ENCODE data around the gene MAP3K19. TPM values are rescaled to one million over a fixed set of nuclear protein-coding genes. Genes with fewer than 3 reads are reported as not detected.

Gene MAP3K19
- total RNA-seq, 1 donor from 2014 or later, result not detected

DNA sequence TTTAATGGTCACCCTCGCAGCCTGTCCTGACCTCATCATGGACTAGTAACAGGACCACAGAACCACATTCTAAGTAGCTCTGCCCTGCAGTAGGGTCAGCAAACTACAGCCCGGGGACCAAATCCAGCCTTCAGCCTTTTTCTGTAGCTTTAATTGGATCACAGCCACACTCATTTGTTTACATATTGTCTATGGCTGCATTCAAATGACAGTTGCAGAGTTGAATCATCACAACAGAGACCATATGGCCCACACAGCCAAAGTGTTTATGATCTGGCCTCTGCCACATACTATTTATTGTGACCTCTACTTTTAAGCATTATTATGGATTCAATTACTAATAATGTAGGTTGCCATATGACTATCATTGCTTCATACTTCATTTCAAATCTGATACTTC, 47.7 kb downstream of the MAP3K19 start:
- Histone ChIP-seq H3K9me3 (no peaks in the 10 kb centered on the region), H3K4me1 (no peaks in the 10 kb centered on the region), H3K36me3 (no peaks in the 10 kb centered on the region), H3K27ac (no peak overlapping the region), H3K4me3 (no peak overlapping the region), H3K27me3 (no peaks in the 10 kb centered on the region)
- TF ChIP-seq POLR2A (IDR thresholded peaks at IDR 0.05), result no peak
- no peak for TF ChIP-seq CTCF (IDR thresholded peaks at IDR 0.05)
- TF ChIP-seq POLR2AphosphoS5 (IDR thresholded peaks at IDR 0.05; ENCODE audit: insufficient read depth in 1 of 2, low read depth in 1 of 2), result no peak
- DNase-seq (ENCODE audit: extremely low spot score in 2 of 2), result no peak
- intact Hi-C loops (cut with DNase I), result no loop called here

- TF ChIP-seq CTCF (IDR thresholded peaks at IDR 0.05) (peak in 2 of 3 experiments; percentile 9 to 30), POLR2AphosphoS5 (IDR thresholded peaks at IDR 0.05; ENCODE audit: insufficient read depth in 1 of 2, low read depth in 1 of 2) (no peak)
- intact Hi-C loops (cut with DNase I), result no loop called here
- Histone ChIP-seq H3K36me3 (no peaks in the 10 kb centered on the region), H3K9me3 (no peaks in the 10 kb centered on the region), H3K27me3 (no peaks in the 10 kb centered on the region), H3K4me1 (no peaks in the 10 kb centered on the region), H3K27ac (no peak overlapping the region), H3K4me3 (no peak overlapping the region)
- DNase-seq (ENCODE audit: extremely low spot score in 2 of 2), result no peak
These were observed 58.1 kb downstream of the MAP3K19 start for GRCh38 chr2:134988994-134989605.

DNA sequence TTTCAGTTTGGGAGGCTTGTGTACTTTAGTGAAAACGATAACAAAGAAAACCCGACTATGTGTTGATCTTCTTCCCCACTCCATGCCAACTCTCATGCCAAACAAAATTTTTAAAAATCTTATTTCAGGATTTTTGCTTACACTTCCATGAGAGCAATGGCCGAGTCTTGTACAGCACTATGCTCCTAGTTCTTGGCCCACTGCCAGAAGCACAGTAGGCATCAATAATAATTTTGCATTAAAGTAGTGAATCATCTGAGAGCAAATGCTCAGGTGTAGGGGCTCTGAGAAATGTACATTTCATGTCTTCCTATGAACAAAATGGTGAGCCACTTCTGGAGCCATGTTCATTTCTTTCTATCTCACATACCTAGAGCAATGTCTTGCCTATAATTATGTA, 62.2 kb downstream of the MAP3K19 start:
- TF ChIP-seq POLR2A (IDR thresholded peaks at IDR 0.05), result no peak
- TF ChIP-seq CTCF (IDR thresholded peaks at IDR 0.05), result no peak
- H3K27ac ChIP-seq, result no peak overlapping the region

DNA sequence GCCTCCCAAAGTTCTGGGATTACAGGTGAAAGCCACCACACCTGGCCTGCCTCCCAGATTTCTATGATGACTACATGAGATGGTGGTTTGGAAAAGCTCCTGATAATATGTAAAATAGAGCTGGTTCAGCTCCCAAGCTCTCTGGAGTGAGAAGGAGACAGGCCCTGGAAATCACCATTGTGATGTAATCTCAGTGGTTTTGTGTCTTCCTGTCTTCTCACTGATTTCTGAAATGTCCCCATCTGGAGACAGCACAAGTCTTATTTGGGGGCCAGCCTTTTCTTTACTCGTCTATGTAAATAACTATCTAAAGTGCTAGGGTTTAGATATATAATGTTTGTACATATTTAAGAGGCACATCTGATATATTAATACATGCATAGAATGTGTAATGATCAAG, 64.6 kb downstream of the MAP3K19 start:
- H3K4me1 ChIP-seq, result no peaks in the 10 kb centered on the region
- no peak for TF ChIP-seq CTCF (IDR thresholded peaks at IDR 0.05)
- TF ChIP-seq POLR2A (IDR thresholded peaks at IDR 0.05), result no peak
- TF ChIP-seq POLR2AphosphoS5 (IDR thresholded peaks at IDR 0.05; ENCODE audit: insufficient read depth in 1 of 2, low read depth in 1 of 2), result no peak
- H3K27ac ChIP-seq, result no peak overlapping the region
- no peaks in the 10 kb centered on the region for H3K36me3 ChIP-seq
- intact Hi-C loops (cut with DNase I), result no loop called here
- no peak overlapping the region for H3K4me3 ChIP-seq
- H3K9me3 ChIP-seq, result no peaks in the 10 kb centered on the region
- DNase-seq (ENCODE audit: extremely low spot score in 2 of 2), result no peak
- no peaks in the 10 kb centered on the region for H3K27me3 ChIP-seq

More for the DNA sequence above, 62.2 kb downstream of the MAP3K19 start:
- DNase-seq (ENCODE audit: extremely low spot score in 2 of 2), result no peak
- intact Hi-C loops (cut with DNase I), result no loop called here
- Histone ChIP-seq H3K27me3 (no peaks in the 10 kb centered on the region), H3K36me3 (no peaks in the 10 kb centered on the region), H3K4me3 (no peak overlapping the region), H3K9me3 (no peaks in the 10 kb centered on the region), H3K4me1 (no peaks in the 10 kb centered on the region)

DNA sequence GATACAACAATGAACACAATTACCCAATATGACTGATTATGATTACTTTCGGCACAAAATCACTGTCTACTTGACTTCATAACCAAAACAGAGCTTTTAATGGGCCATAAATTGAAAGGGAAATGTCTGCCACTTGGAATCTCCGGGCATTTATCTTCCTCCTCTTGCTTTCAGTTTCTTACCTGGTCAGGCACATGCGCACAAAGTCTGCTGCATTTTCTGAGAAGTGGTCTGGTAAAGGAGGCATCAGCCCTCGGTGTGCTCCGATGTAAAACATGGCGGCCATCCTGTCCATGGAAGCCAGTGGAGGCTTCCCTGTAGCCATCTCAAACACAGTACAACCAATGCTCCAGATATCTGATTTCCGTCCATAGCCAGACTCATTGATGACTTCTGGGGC, 66.6 kb downstream of the MAP3K19 start:
- H3K36me3 ChIP-seq, result no peaks in the 10 kb centered on the region
- no peaks in the 10 kb centered on the region for H3K9me3 ChIP-seq
- H3K27me3 ChIP-seq, result no peaks in the 10 kb centered on the region
- TF ChIP-seq POLR2AphosphoS5 (IDR thresholded peaks at IDR 0.05; ENCODE audit: insufficient read depth in 1 of 2, low read depth in 1 of 2), result no peak
- TF ChIP-seq POLR2A (IDR thresholded peaks at IDR 0.05), result no peak
- no peak for TF ChIP-seq CTCF (IDR thresholded peaks at IDR 0.05)
- H3K4me1 ChIP-seq, result no peaks in the 10 kb centered on the region
- H3K27ac ChIP-seq, result no peak overlapping the region
- DNase-seq (ENCODE audit: extremely low spot score in 2 of 2), result no peak
- no peak overlapping the region for H3K4me3 ChIP-seq
- intact Hi-C loops (cut with DNase I), result no loop called here
